IPS DF 6.9 (cell line): ENCODE data around the gene ATP6V1C2.

Source experiments
- DNase-seq: peaks from one replicate; pipeline ENCODE4 v3.0.0-alpha.2; 2013; ENCODE audit warnings: low read depth, low spot score
- H3K27ac ChIP-seq: one replicate; pipeline ENCODE4 v1.5.1; 2013; ENCODE audit warnings: low read length, control low read depth
- H3K27me3 ChIP-seq: 2 replicates; pipeline ENCODE4 v1.6.1; 2013; ENCODE audit warnings: mild to moderate bottlenecking, low read length; ENCODE audit not compliant: control insufficient read depth, insufficient read depth
- H3K36me3 ChIP-seq: 2 replicates; pipeline ENCODE4 v1.6.1; 2013; ENCODE audit warnings: low read length; ENCODE audit not compliant: control insufficient read depth, insufficient read depth
- H3K4me1 ChIP-seq: 2 replicates; pipeline ENCODE4 v1.6.1; 2013; ENCODE audit warnings: low read length; ENCODE audit not compliant: control insufficient read depth, insufficient read depth
- H3K4me3 ChIP-seq: 2 replicates; pipeline ENCODE4 v1.5.1; 2013; ENCODE audit warnings: mild to moderate bottlenecking, low read length
- H3K9me3 ChIP-seq: 2 replicates; pipeline ENCODE4 v1.6.1; 2013; ENCODE audit warnings: low read length, inconsistent platforms; ENCODE audit not compliant: control insufficient read depth, insufficient read depth
- WGBS: extraction: QIAGEN DNeasy Blood & Tissue Kit; methylation state at CpG from one replicate; pipeline ENCODE4 v1.1.7; 2013; ENCODE audit warnings: mixed read lengths, missing lambda C conversion rate; ENCODE audit not compliant: insufficient read length, insufficient coverage; 5-methylcytosine and 5-hydroxymethylcytosine counted together

Gene ATP6V1C2

GRCh38 chr2:10765914-10766313, 44.5 kb downstream of the ATP6V1C2 start:
- H3K36me3 ChIP-seq = no peaks in the 10 kb centered on the region
- no peaks in the 10 kb centered on the region for H3K27me3 ChIP-seq
- H3K4me1 ChIP-seq = no peaks in the 10 kb centered on the region
- WGBS = no CpG with 5 or more reads among the region's 12 CpGs
- H3K9me3 ChIP-seq = no peaks in the 10 kb centered on the region
- no peak overlapping the region for H3K27ac ChIP-seq
- no peak overlapping the region for H3K4me3 ChIP-seq
- DNase-seq = no peak

- H3K27ac ChIP-seq = no peak overlapping the region
- H3K36me3 ChIP-seq = no peaks in the 10 kb centered on the region
- no peaks in the 10 kb centered on the region for H3K9me3 ChIP-seq
- no CpG with 5 or more reads among the region's 16 CpGs for WGBS
- no peaks in the 10 kb centered on the region for H3K4me1 ChIP-seq
- H3K4me3 ChIP-seq = no peak overlapping the region
- no peaks in the 10 kb centered on the region for H3K27me3 ChIP-seq
- DNase-seq = no peak
Measured at GRCh38 chr2:10768063-10768507, 46.7 kb downstream of the ATP6V1C2 start.

GRCh38 chr2:10770956-10771750, 49.7 kb downstream of the ATP6V1C2 start:
- Histone ChIP-seq H3K27me3 (no peaks in the 10 kb centered on the region), H3K9me3 (no peaks in the 10 kb centered on the region), H3K27ac (no peak overlapping the region), H3K36me3 (no peaks in the 10 kb centered on the region), H3K4me3 (no peak overlapping the region), H3K4me1 (no peaks in the 10 kb centered on the region)
- DNase-seq = no peak
- no CpG with 5 or more reads among the region's 22 CpGs for WGBS

- H3K27me3 ChIP-seq = no peaks in the 10 kb centered on the region
- no peak for DNase-seq
- H3K36me3 ChIP-seq = no peaks in the 10 kb centered on the region
- no peaks in the 10 kb centered on the region for H3K9me3 ChIP-seq
- H3K4me3 ChIP-seq = no peak overlapping the region
- WGBS = no CpG with 5 or more reads among the region's 13 CpGs
- H3K4me1 ChIP-seq = no peaks in the 10 kb centered on the region
- no peak overlapping the region for H3K27ac ChIP-seq
Measured at GRCh38 chr2:10771786-10772185, 50.4 kb downstream of the ATP6V1C2 start.

GRCh38 chr2:10772201-10772867, 50.9 kb downstream of the ATP6V1C2 start:
- Histone ChIP-seq H3K9me3 (no peaks in the 10 kb centered on the region), H3K27me3 (no peaks in the 10 kb centered on the region)
- no CpG with 5 or more reads among the region's 12 CpGs for whole genome bisulfite sequencing

GRCh38 chr2:10772868-10773215, 51.4 kb downstream of the ATP6V1C2 start:
- no peak for DNase-seq
- H3K9me3 ChIP-seq = no peaks in the 10 kb centered on the region
- no peak overlapping the region for H3K27ac ChIP-seq
- no peaks in the 10 kb centered on the region for H3K4me1 ChIP-seq
- no peaks in the 10 kb centered on the region for H3K27me3 ChIP-seq
- no peak overlapping the region for H3K4me3 ChIP-seq
- no CpG with 5 or more reads among the region's 13 CpGs for WGBS
- no peaks in the 10 kb centered on the region; the same call in 1 of the 2 replicates for H3K36me3 ChIP-seq

More at GRCh38 chr2:10772201-10772867, 50.9 kb downstream of the ATP6V1C2 start:
- Histone ChIP-seq H3K27ac (no peak overlapping the region), H3K36me3 (no peaks in the 10 kb centered on the region), H3K4me1 (no peaks in the 10 kb centered on the region), H3K4me3 (no peak overlapping the region)
- DNase-seq = no peak

- Histone ChIP-seq H3K9me3 (no peaks in the 10 kb centered on the region), H3K4me1 (no peaks in the 10 kb centered on the region; the same call in 1 of the 2 replicates), H3K4me3 (no peak overlapping the region), H3K27me3 (no peaks in the 10 kb centered on the region), H3K36me3 (peaks cover 5% of the 10 kb centered on the region), H3K27ac (no peak overlapping the region)
- no peak for DNase-seq
- no CpG with 5 or more reads among the region's 8 CpGs for WGBS
Measured at GRCh38 chr2:10773821-10774341, 52.5 kb downstream of the ATP6V1C2 start.

GRCh38 chr2:10774394-10774793, 53.0 kb downstream of the ATP6V1C2 start:
- Histone ChIP-seq H3K36me3 (peaks cover 5% of the 10 kb centered on the region), H3K27me3 (no peaks in the 10 kb centered on the region), H3K4me1 (no peaks in the 10 kb centered on the region; the same call in 1 of the 2 replicates), H3K27ac (no peak overlapping the region), H3K4me3 (no peak overlapping the region), H3K9me3 (no peaks in the 10 kb centered on the region)
- DNase-seq = no peak
- no CpG with 5 or more reads among the region's 6 CpGs for WGBS

- Histone ChIP-seq H3K4me3 (no peak overlapping the region), H3K4me1 (no peaks in the 10 kb centered on the region; the same call in 1 of the 2 replicates), H3K9me3 (no peaks in the 10 kb centered on the region), H3K36me3 (peaks cover 6% of the 10 kb centered on the region), H3K27ac (no peak overlapping the region), H3K27me3 (no peaks in the 10 kb centered on the region)
- no CpG with 5 or more reads among the region's 23 CpGs for WGBS
- no peak for DNase-seq
Measured at GRCh38 chr2:10775021-10775780, 53.8 kb downstream of the ATP6V1C2 start.

GRCh38 chr2:10775831-10776230, 54.4 kb downstream of the ATP6V1C2 start:
- Histone ChIP-seq H3K4me3 (no peak overlapping the region), H3K36me3 (peaks cover 8% of the 10 kb centered on the region), H3K27me3 (no peaks in the 10 kb centered on the region), H3K27ac (no peak overlapping the region), H3K4me1 (no peaks in the 10 kb centered on the region; the same call in 1 of the 2 replicates), H3K9me3 (no peaks in the 10 kb centered on the region)
- no peak for DNase-seq
- no CpG with 5 or more reads among the region's 13 CpGs for WGBS
